OCI-LY1 (cell line): ENCODE results near the gene RPRD1A.

ENCODE experiments used
- CTCF ChIP-seq: fragments of 200-600 bp; sonication (generic), shearing (Covaris generic); IDR thresholded peaks from 2 replicates; pipeline ENCODE4 v1.5.1; 2017; ENCODE audit warnings: mild to moderate bottlenecking, antibody characterized with exemption, low read length, moderate library complexity, mixed read lengths
- EZH2 ChIP-seq: fragments of 200-600 bp; sonication (generic), shearing (Covaris generic); IDR thresholded peaks from 2 replicates; pipeline ENCODE4 v1.8.0; 2017; ENCODE audit warnings: borderline replicate concordance, mixed run types, mild to moderate bottlenecking, antibody characterized with exemption, low read length, moderate library complexity, mixed read lengths

- TF ChIP-seq CTCF (no peak), EZH2 (no peak)
These were observed 75.7 kb downstream of the RPRD1A start for GRCh38 chr18:35991696-35992095.
